GM21360 (cell line): ENCODE data around the gene ARNT2.

Experiments used
- ATAC-seq: cut with Tn5 transposase; IDR thresholded peaks from one replicate; pipeline ENCODE4 v1.9.1; 2021; ENCODE audit warnings: mild to moderate bottlenecking, moderate library complexity; ENCODE audit not compliant: unreplicated experiment

Gene ARNT2

GRCh38 chr15:80587816-80588456, 183.8 kb downstream of the ARNT2 start:
- ATAC-seq = no peak

DNA sequence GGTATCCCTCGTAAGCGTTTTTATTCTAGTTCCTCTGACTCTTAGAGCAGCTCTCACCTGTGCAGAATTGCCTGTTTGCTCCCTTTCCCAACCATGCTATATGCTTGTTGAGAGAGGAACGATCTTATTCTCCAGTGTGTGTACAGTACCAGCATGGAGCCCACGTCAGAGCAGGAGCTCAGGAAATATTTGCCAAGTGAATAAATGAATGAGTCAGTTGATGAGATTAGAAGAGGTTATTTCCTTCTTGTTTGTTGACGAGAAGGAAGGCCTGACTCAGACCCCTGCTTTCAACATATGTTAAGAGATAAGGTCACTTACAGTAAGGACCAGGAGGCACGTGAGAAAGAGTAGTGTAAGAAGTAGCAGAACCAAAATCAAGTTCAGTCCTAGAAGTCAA, 184.6 kb downstream of the ARNT2 start:
- no peak for ATAC-seq

GRCh38 chr15:80590761-80591355, 186.7 kb downstream of the ARNT2 start:
- ATAC-seq = no peak

DNA sequence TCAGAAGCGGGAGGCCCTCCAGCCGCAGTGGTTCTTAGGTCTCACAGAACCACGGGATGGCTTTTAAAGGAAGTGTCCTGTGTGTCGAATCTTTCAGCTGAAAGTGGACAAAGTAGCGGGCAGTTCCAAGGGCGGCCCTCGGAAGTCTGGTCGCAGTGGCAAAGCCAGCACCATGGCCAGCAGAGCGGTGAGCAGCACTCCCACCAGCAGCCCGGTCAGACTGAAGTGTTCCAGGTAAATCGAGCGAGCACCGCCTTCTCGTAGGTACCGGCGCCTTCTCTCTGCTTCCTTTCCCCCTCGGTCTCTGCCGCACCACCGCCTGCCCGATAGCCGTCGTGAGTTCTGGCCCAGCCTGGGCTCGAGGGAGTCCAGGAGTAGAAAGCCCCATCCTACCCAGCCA, 187.3 kb downstream of the ARNT2 start:
- no peak for ATAC-seq

DNA sequence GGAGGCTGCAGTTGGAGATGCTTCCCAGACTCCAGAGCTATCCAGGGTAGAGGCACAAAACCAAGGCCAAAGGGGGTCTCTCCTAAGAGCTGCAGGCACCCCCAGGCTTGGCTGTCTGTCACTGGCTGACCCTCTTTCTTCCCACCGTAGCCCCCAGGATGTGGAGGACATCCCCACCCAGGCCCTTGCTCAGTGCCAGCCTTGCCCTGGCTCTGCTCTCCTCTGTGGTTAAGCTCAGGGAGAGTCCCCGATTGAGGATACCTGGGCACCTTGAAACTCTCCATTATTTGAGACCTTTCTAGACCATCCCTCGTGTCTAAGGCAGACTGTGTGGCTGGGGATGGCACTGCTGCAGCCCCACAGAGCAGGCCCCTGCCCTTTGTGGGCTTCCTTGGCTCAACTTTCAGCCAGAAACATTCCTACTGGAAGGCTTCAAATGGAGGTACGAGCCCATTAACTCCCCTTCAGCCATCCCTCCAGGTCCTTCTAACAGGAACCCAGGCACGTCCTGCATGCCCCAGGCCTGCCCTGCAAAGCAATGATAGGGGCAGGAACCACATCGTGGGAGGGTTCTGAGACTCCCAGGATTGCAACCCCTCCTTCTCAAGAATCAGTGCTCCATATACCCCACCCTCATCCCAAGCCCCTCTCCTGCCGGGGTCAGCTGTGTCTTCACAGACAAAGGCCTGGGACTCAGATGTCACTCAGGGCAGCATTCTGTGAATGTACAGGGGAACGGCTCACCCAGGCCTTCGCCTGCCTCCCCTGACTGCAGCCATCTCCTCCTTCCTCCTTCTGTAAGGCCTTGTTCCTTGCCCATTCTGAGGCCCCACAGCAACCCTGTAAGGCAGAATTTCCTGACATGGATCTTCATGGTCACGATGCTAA, 188.0 kb downstream of the ARNT2 start:
- ATAC-seq = no peak

DNA sequence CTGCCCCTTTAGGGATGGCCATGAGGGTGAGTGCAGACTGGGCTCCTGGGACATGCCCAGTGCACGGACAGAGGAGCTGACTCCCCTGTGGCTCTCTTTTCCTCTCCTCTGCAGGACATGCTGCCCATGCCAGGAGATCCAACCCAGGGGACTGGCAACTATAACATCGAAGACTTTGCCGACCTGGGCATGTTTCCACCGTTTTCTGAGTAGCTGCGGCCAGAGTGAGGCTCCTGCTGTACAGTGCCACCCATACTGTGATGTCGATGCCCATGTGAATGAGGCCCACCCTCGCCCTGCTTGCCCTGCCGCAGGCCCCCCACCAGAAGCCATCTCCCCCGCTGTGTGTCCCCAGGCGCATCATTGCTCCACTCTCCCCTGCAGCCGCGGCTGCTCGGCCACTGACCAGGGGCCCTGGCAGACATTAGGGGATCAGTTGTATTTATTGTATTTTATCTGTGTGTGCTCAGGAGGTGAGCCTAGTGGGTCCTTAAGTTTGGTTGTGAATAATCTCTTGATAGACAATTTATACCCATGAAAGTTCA, 189.4 kb downstream of the ARNT2 start:
- ATAC-seq = no peak

GRCh38 chr15:80594091-80594889, 190.1 kb downstream of the ARNT2 start:
- no peak for ATAC-seq

- no peak for ATAC-seq
Measured at GRCh38 chr15:80595396-80595795, 191.2 kb downstream of the ARNT2 start.

- ATAC-seq = no peak
Measured at GRCh38 chr15:80596521-80596976, 192.4 kb downstream of the ARNT2 start.

DNA sequence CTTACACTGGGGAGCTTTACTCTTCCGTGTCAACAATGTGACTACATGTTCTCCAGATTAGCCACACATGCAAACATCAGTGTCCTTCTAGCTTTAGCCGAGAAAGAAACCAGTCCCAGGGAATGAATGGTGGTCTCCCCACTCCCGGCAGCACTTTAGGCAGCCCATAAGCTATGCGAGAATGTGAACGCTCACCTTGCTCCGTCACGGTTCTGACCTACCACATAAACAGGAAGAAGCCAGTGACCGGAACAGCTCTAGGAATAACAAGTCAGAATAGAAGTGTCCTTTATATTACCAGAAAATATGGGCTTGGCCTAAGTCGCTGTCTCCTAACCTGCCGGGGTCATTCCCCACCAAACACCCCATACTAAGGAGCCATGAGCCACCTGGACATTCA, 192.9 kb downstream of the ARNT2 start:
- ATAC-seq = no peak

DNA sequence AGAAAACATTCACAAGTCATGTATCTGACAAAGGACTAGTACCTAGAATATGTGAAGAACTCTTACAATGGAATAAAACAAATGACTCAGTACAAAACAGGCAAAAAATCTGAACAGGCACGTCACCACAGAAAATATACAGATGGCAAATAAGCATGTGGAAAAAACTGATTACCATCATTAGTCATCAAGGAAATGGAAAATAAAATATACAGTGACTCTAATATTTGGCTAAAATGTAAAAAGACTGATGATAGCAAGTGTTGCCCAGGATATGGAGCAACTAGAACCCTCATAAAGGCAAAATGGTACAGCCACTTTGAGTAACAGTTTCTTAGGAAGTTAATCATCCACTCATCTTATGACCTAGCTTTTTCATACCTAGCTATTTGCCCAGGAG, 195.2 kb downstream of the ARNT2 start:
- no peak for ATAC-seq

DNA sequence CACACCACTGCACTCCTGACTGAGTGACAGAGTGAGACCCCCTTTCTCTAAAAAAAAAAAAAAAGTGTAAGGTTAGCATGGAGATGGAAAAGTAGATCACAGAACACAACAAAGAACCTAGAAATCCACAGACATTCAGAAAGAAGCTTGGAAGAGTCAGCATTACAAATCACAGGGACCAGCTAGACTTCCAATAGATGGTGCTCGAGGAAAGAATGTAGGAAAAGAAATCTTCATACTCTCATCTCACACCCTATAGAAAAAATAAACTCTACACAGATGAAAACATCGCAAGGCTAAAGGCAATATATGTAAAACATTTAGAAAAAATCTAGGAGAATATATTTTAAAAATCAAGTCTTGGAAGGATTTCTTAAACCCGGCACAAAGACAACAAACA, 196.4 kb downstream of the ARNT2 start:
- ATAC-seq = no peak

GRCh38 chr15:80601256-80601655, 197.1 kb downstream of the ARNT2 start:
- no peak for ATAC-seq

DNA sequence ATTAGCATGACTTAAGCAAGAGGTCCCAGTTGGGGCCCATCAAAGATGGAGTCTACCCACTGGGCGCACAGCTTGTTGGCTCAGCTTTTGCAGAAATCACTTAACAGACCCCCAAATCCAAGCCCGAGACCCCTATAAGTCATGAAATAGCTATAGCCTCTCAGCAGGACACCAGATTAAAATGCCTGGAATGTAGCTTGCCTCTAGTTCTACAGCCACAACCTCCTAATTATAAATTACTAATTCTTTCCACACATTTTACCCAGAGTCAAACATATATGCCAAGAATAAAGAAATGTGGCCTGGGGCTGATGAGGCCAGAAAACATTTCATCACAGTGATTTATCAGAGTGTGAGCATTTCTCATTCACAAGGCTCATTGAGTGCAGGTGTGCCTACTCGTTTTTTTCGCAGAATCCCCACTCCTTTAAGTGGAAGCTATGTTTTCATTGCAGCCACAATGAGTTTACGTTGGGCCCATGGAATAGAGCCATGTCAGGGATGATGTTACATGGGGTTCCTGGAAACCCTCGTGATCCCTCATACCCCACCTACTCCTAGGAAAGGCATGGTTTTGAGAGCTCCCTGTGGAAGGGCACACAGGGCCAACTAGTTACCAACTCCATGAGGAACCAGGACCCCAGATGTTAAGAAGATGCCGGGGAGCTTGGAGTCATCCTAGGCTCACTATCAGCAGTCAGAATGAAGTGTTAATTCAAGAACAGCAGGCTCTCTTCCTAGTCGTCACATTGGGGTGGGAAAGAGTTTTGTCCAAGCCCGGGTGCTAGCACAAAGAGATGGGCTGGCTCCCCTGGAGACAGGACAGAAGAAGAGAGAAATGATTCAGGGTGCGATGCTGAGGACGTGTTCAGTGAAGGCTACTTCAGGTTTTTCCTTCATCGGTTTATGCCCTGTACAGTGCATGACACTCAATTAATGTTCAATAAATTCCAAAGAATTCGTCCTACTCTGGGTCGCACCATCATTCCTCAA, 200.7 kb downstream of the ARNT2 start:
- ATAC-seq = no peak

- ATAC-seq = no peak
Measured at GRCh38 chr15:80605591-80606150, 201.5 kb downstream of the ARNT2 start.

DNA sequence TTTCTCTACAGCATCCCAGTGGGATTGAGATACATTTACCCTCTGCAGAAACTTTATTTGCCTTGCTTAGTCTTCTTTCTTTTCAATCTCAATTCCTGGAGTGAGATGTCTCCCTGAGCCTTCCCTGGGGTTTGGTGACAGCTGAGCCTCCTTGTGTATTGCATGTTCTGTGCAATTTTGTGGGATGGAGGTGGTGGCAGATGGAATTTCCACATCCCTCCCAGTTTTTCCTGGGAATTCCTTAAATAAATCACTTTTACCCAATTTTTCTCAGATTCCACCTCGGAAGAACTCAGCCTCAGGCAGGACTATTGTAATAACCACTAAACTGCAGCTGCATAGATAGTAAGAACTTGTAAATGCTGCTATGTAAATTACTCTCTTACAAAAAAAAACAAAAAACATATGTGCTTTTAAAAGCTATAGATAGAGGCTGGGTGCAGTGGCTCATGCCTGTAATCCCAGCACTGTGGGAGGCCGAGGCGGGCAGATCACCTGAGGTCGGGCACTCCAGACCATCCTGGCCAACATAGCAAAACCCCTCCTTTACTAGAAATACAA, 202.4 kb downstream of the ARNT2 start:
- ATAC-seq = no peak

DNA sequence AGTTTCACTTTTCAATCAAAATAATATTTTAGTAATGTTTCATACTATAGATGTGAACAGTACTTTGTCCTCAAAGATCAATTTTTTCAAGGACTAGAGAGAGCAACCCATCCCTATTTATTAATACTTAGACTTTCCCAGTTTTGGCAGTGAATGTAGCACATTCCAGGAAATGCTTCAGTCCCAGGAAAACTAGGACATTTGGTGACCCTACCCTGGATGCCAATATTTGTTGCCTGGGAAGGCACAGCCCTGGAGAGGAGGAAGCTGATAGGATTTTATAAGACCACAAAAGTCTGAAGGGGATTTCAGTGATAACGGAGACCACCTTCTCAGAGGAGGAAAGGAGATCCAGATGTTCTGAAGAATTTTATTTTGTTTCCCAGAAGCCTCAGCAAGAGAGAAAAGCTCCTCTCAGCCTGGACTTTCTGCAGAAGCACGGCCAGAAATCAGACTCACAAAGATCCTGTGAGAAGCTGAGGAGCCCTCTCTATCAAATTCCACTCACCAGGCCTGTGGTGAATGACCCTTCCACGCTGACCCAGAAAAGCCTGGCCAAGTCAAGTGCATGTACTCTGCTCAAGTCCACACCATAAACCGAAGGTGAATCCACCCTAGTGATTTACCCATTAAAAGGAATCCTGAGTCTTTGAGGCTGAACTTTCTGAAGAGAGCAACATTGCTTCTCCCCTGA, 203.3 kb downstream of the ARNT2 start:
- ATAC-seq = no peak

GRCh38 chr15:80608688-80609087, 204.5 kb downstream of the ARNT2 start:
- no peak for ATAC-seq
